IPS-NIHi11 (cell line): Measurements from ENCODE around the gene JAGN1.
A peak's percentile ranks its signal among the peaks of the same experiment; 100 is the strongest.
"Not testable (repeated sequence)": the region's sequence is repeated elsewhere in the genome, so short reads cannot be mapped to it uniquely, and the experiment has no call there.

Experiments used
- DNase-seq: peaks from one replicate; pipeline ENCODE4 v3.0.0; 2012; ENCODE audit warnings: mixed read lengths, low spot score

The JAGN1 gene

DNA sequence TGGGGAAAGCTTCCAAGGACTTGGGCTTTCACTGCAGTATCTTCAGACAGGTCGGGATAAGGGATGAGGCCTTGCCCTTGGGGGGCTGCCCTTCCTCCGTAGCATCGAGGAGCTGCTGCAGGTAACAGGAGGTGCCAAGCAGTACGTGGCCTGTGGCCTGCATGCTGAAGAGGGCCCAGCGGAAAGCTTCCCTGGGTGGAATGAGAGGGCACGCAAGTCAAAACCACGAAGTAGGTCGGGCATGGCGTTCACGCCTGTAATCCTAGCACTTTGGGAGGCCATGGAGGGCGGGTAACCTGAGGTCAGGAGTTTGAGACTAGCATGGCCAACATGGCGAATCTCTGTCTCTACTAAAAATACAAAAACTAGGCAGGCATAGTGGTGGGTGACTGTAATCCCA is 23.3 kb upstream of the JAGN1 start:
- DNase-seq = no peak

DNA sequence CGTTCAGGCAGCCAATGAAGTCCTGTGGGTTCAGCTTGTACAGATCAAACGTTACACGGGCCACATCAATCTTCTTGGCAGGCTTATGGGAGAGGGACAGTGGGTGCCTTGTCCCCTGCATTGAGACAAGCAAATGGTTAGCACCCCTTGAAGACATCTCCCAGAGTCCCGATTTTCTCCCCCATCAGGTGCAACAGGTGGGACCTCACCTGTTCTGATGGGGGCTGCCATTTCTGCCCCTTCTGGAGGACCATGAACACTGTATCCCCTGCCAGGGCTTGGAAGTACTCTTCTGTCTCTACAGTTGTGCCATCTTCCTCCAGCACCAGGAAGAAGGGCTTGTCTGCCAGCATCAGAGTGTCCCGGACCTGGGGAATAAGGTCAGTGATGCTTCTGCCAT is 20.5 kb upstream of the JAGN1 start:
- no peak for DNase-seq

GRCh38 chr3:9870978-9871377 is 19.4 kb upstream of the JAGN1 start:
- no peak for DNase-seq

- not testable (repeated sequence) for DNase-seq
These were observed 18.3 kb upstream of the JAGN1 start for GRCh38 chr3:9872067-9872466.

DNA sequence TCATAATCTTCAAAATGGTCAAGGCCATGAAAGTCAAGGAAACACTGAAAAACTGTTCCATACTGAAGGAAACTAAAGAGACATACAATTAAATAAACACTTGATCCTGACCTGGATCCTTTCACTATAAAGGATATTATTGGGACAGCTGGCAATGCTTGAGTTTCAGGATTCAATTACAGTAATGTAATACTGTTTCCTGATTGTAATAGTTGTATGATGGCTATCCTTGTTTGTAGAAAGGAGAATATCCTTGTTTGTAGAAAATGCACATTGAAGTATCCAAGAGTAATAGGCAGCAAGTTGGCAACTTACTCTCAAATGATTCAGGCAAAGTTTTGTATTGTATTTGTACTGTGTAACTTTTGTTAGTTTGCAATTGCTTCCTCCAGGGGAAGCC is 15.0 kb upstream of the JAGN1 start:
- DNase-seq = no peak

DNA sequence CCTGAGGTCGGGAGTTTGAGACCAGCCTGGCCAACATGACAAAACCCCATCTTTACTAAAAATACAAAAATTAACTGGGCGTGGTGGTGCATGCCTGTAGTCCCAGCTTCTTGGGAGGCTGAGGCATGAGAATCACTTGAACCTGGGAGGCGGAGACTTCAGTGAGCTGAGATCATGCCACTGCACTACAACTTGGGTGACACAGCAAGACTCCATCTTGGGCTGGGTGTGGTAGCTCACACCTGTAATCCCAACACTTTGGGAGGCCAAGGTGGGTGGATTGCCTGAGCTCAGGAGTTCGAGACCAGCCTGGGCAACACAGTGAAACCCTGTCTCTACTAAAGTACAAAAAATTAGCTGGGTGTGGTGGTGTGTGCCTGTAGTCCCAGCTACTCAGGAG is 14.2 kb upstream of the JAGN1 start:
- not testable (repeated sequence) for DNase-seq

GRCh38 chr3:9876991-9877390 is 13.4 kb upstream of the JAGN1 start:
- DNase-seq = no peak

DNA sequence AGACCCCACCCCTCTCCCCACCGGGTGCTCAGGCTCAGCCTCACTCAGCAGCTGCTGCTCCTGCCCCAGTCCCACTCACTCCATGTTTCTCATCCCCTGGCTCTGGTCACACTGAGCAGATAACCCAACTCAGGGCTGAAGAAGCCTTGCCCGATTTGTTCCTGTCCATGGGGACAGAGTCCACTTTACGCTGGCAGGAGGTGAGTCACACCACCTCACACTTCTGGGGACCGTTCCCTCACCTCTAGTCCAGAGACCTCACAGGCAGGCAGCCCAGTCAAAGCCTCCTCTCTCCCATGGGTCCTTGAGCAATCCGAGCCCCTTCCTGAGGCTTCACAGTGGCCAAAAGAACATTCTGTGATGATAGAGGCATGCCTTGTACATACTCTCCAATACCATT is 11.7 kb upstream of the JAGN1 start:
- DNase-seq = no peak

DNA sequence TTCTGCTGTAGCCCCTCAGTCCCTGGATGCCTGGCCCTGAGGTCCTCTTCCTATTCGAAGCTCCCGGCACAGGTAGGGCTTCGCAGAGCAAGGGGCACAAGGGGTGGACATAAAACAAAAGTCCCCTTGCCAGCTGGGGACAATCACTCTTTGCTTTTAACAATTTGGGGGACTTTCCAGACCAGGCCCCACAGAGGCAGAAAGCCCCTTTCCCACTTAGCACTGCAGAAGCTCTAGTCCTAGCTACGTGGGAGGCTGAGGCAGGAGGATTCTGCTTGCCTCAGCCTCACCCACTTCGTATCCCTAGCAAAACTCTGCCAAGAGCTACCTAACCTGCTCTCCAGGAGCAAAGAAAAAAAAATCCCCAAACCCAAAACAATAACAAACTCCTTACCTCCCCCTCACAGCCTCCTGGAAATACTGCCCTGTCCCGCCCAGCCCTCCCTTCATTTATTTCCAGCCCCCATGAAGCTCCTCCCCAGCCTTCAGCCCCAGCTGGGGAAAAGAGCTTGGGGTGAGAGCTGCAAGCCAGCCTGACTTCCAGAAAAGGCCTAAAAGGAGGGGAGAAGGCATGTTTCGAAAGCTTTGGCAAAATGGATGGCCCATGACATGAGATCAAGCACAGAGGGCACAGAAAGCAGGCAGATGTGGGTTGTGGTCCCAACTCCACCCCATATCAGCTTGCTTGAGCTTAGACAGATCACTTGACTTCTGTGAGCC is 10.4 kb upstream of the JAGN1 start, which contains the start of gene CIDEC:
Gene CIDEC (minus strand): TSS at position 424 of the 720 bp plus-strand sequence. CDS start 1,767 bp downstream, outside the sequence.
- no peak for DNase-seq

- no peak for DNase-seq
These were observed 9.0 kb upstream of the JAGN1 start for GRCh38 chr3:9881441-9881840.

- DNase-seq = no peak
These were observed 6.5 kb upstream of the JAGN1 start for GRCh38 chr3:9883706-9884554.

DNA sequence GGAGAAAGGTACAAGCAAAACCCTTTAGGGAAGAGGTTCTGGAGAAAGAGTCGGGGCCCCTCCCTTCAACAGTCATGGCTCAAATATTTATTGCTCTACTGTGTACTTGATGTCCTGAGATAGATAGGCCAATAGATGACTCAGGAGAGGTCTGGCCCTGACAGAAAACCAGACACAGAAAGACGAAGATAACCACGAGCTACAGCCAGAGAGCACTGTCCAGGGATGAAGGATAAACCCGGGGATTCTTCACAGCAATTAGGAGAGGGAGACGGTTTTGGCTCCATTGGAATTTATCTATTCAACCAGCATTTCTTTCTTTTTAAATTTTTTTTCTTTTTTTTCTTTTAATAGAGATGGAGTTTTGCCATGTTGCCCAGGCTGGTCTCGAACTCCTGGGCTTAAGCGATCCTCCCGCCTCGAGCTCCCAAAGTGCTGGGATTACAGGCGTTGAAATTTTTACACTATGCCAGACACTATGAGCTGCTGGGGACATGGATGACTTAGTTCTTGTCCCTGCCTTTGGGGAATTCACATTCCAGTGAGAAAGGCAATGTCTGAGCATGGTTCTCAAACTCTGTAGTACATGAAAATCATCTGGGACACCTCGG is 5.8 kb upstream of the JAGN1 start:
- no peak for DNase-seq

DNA sequence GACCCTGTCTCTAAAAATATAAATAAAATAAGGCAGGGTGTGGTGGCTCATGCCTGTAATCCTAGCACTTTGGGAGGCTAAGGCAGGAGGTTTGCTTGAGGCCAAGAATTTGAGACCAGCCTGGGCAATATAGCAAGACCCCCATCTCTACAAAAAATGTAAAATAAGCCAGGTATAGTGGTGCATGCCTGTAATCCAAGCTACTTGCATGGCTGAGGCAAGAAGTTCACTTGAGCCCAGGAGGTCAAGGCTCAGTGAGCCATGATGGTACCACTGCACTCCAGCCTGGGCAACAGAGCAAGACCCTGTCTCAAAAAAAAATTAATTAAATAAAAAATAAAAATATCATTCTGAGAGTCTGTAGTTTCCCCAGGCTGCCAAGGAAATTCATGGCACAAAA is 4.1 kb upstream of the JAGN1 start:
- DNase-seq = no peak

- DNase-seq = no peak
These were observed 2.9 kb upstream of the JAGN1 start for GRCh38 chr3:9887480-9887879.

DNA sequence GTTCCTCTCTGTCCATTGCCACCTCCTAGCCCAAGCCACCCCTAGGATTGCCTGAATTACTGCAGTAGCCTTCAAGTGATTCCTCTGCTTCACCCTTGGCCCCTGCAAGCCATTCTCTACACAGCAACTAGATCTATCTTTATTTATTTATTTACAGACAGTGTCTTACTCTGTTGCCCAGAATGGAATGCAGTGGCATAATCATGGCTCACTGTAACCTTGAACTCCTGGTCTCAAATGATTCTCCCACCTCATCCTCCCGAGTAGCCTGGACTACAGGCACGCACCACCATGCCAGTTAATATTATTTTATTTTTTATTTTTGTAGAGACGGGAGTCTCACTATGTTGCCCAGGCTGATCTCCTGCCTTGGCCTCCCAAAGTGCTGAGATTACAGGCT is 1.9 kb upstream of the JAGN1 start:
- no peak for DNase-seq

GRCh38 chr3:9889405-9889804 is 1.0 kb upstream of the JAGN1 start:
- DNase-seq = no peak

GRCh38 chr3:9891072-9891622 is 737 bp downstream of the JAGN1 start:
- DNase-seq = no peak

DNA sequence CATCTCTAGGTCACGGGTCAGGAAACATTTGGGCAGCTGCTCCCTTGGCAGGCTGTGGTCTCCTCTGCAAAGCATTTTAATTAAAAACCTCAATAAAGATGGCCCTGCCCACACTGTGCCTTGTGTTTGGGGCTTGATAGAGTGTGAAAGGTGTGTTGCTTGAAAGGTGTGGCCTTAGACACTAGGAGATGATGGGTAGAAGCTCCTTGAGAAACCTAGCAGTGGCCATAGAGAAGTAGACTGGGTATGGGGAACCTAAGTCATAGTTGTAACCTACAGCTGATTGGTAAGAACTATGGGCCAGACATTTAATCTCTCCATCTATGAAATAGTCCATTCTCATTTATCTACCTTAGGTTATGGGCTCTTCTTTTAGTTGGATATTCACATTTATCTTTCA is 3.3 kb downstream of the JAGN1 start:
- DNase-seq = no peak

- not testable (repeated sequence) for DNase-seq
These were observed 5.3 kb downstream of the JAGN1 start for GRCh38 chr3:9895715-9896114.

DNA sequence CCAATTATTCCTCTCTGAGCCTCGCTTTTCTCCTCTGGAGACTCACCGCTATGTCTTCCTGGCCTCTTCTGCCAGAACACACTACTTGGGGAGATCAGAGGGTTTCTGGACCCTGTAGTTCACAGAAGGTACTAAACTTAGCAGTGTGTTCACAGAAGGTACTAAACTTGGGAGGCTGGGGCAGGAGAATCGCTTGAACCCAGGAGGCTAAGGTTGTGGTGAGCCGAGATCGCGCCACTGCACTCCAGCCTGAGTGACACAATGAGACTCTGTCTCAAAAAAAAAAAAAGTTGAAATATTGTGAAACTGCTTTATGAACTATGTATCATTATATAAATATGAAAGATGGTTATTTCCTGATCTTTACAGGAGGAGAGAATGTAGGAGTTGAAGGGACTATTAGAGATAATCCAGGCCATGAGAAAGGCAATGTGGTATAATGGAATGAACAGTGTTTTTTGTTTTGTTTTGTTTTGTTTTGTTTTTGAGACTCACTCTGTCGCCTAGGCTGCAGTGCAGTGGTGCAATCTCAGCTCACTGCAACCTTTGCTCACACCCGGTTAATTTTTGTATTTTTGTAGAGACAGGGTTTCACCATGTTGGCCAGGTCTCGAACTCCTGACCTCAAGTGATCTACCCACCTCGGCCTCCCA is 6.5 kb downstream of the JAGN1 start:
- not testable (repeated sequence) for DNase-seq

DNA sequence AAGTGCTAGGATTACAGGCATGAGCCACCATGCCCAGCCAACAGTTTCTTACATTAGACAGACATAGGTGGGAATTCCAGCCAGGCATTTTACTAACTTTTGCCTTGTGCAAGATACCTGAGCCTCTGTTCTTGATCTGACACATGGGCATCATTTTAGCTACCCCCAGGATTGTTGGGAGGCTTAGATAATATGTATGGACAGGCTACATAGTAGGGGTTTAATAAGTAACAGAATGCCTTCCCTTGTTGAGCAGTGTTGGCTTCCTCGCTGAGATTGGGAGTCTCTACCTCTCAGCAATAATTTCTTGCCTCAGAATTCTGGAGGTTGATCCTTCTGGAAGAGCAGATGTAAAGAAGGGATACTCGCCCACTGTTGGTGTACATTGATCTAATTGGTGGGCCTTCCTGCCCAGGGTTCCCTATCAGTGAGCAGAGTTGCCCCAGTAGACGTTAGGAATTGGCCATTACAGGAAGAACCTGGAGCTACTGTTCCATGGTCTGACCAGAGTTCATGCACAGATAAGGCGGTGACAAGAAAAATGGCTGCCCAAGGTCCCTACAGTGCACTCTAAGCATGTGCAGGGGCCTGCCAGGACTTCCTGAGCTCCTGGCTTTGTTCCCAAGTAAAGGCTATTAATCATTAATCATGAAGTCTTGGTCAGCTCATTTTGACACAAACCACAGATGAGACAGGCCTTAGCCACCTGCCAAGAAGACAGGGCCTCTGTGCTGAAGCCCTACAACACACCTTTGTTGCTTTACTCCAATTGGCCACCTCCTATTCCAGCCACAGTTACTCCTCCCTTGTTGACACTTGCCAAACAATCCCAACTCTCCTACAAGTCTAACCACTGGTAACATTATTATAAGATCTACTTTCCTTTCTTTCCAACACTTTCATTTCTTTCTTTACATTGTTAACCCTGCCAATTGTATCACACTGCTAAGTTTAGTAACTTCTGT is 7.3 kb downstream of the JAGN1 start:
- DNase-seq = peak; percentile 33
